Activated CD4-positive, alpha-beta memory T cell treated with anti-CD3 and anti-CD28 coated beads, Interleukin-2, amount 10 ng/mL, durations not matched to agents 7 days and 5 days (primary cell): Measurements from ENCODE around the gene STAP2. TPM values are rescaled to one million over a fixed set of nuclear protein-coding genes. Genes with fewer than 3 reads are reported as not detected.
"Not testable (repeated sequence)": the region's sequence is repeated elsewhere in the genome, so short reads cannot be mapped to it uniquely, and the experiment has no call there.

ENCODE experiments used
- CTCF ChIA-PET: fragments of 350-600 bp; sonication (Branson Sonifier 250); formaldehyde crosslinking; loops from one replicate; lab custom pipeline; 2021; ENCODE audit warnings: antibody characterized with exemption, inconsistent platforms; lab: Charles Lee
- POLR2A ChIA-PET: fragments of 350-600 bp; sonication (Branson Sonifier 250); formaldehyde crosslinking; loops from one replicate; lab custom pipeline; 2021; ENCODE audit warnings: antibody characterized with exemption; lab: Charles Lee
- DNase-seq: peaks from one replicate; pipeline ENCODE4 v3.0.0-alpha.2; 2020
- H3K27ac Mint-ChIP-seq: one replicate; pipeline ENCODE4 v1.8.0; 2021; ENCODE audit warnings: mild to moderate bottlenecking, mixed read lengths
- H3K27me3 Mint-ChIP-seq: one replicate; pipeline ENCODE4 v1.8.0; 2021; ENCODE audit warnings: mixed read lengths
- H3K36me3 Mint-ChIP-seq: one replicate; pipeline ENCODE4 v1.8.0; 2021; ENCODE audit warnings: low read depth, mixed read lengths
- H3K4me1 Mint-ChIP-seq: one replicate; pipeline ENCODE4 v1.8.0; 2021; ENCODE audit warnings: mixed read lengths
- H3K4me3 Mint-ChIP-seq: one replicate; pipeline ENCODE4 v1.8.0; 2021; ENCODE audit warnings: mild to moderate bottlenecking, mixed read lengths
- H3K9me3 Mint-ChIP-seq: one replicate; pipeline ENCODE4 v1.8.0; 2021; ENCODE audit warnings: mixed read lengths
- total RNA-seq, 2 experiments: library from RNA; stranded (reverse); gene quantifications; one replicate each; pipeline ENCODE4 v1.2.3, GENCODE V29; 2021

The STAP2 gene
- total RNA-seq, 2 experiments from 2014 or later = 8.3 to 8.6 TPM

DNA sequence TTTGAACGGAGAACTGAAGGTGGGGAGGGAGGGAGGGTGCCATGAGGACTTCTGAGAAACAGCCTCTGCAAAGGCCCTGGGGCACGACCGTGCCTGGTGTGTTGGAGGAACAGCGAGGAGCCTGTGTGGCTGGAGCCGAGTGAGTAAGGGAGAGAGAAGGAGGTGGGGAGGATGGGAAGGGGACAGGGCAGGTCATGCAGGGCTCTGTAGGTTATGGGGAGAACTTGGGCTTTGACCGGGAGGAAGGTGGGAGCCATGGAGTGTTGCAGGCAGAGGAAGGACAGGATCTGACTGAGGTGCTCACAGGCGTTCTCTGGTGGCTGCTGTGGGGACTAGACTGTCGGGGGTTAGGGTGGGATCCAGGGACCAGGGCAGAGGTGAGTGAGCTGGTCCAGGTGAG, 11.5 kb upstream of the STAP2 start:
- CTCF ChIA-PET = interaction anchor here (5.7 kb wide), 1 partner anchor 83 kb away, joined by 69 read pairs; no protein-coding TSS in a partner anchor

DNA sequence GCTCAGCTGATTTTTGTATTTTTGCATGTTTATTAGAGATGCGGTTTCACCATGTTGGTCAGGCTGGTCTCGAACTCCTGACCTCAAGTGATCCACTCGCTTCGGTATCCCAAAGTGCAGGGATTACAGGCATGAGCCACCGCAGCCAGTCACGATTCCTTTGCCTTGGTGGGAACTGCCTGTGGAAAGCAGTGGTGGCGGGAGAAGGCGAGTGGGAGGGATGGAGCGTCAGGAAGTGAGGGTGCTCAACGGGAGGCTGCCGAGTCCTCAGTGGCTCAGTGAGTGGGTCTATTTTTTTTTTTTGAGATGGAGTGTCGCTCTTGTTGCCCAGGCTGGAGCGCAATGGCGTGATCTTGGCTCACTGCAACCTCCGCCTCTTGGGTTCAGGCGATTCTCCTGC, 10.6 kb upstream of the STAP2 start:
- H3K36me3 Mint-ChIP-seq = peaks cover 10% of the 10 kb centered on the region
- DNase-seq, H3K9me3 Mint-ChIP-seq, H3K27me3 Mint-ChIP-seq, H3K4me3 Mint-ChIP-seq, POLR2A ChIA-PET, CTCF ChIA-PET, H3K27ac Mint-ChIP-seq, H3K4me1 Mint-ChIP-seq: not testable (repeated sequence)

More for the DNA sequence above, 11.5 kb upstream of the STAP2 start:
- DNase-seq = no peak
- Mint-ChIP-seq H3K36me3 (peaks cover 13% of the 10 kb centered on the region), H3K27ac (no peak overlapping the region), H3K27me3 (no peaks in the 10 kb centered on the region), H3K4me3 (no peak overlapping the region), H3K4me1 (peaks cover 3% of the 10 kb centered on the region), H3K9me3 (no peaks in the 10 kb centered on the region)
- POLR2A ChIA-PET = no interaction called here

- POLR2A ChIA-PET = no interaction called here
- Mint-ChIP-seq H3K27me3 (no peaks in the 10 kb centered on the region), H3K36me3 (peaks cover 10% of the 10 kb centered on the region), H3K4me3 (no peak overlapping the region), H3K27ac (no peak overlapping the region), H3K9me3 (no peaks in the 10 kb centered on the region), H3K4me1 (peaks cover 15% of the 10 kb centered on the region)
- no peak for DNase-seq
- CTCF ChIA-PET = interaction anchor here (0.6 to 1.3 kb wide), 2 partner anchors 80 to 1144 kb away, joined by 3 read pairs; no protein-coding TSS in a partner anchor
Measured at GRCh38 chr19:4347521-4347920, 8.9 kb upstream of the STAP2 start.

DNA sequence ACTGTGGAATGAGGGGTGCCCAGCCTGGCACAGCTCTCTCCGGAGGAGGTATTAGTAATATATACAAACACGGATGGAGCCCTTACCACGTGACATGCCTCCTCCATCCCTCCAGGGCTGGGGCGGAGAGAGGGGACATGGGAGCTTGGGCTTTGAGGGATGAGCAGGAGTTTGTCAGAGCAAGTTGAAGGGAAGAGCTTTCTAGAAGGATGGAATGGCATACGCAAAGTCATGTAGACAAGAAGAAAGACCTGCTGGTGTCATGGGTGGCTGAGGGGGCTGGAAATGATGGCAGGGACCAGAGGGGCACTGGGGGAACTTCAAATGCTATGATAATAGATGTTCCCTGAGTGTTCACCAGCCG, 7.4 kb upstream of the STAP2 start:
- POLR2A ChIA-PET = no interaction called here
- H3K4me3 Mint-ChIP-seq = no peak overlapping the region

DNA sequence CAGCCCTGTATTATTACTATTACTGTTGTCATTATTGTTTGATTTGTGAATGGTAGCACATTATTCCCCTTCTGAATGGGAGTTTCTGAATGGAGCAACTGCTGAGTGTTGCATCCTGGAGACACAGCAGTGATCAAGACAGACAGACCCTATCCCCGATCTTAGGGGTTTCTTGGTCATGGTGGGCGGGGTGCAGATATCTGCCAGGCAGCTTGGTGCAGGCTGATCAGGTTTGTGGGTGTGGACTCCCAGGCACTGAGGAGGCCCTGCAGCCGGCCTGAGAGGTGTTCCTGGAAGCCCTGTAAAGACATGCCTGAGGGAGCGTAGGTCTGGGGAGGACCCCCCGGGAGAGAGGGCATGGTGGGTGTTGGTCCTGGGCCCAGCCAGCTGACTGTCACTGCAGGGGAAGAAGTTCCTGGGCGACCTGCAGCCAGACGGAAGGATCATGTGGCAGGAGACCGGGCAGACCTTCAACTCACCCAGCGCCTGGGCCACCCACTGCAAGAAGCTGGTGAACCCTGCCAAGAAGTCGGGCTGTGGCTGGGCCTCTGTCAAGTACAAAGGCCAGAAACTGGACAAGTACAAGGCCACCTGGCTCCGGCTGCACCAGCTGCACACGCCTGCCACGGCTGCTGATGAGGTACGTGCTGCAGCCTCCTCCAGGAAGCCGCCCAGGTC, 6.9 kb upstream of the STAP2 start:
- H3K36me3 Mint-ChIP-seq = peaks cover 9% of the 10 kb centered on the region
- ChIA-PET POLR2A (no interaction called here), CTCF (no interaction called here)
- DNase-seq = no peak
- peaks cover 21% of the 10 kb centered on the region for H3K4me1 Mint-ChIP-seq
- no peaks in the 10 kb centered on the region for H3K27me3 Mint-ChIP-seq
- H3K4me3 Mint-ChIP-seq = peak overlapping the region; percentile 47
- H3K9me3 Mint-ChIP-seq = no peaks in the 10 kb centered on the region
- H3K27ac Mint-ChIP-seq = no peak overlapping the region

More for the DNA sequence above, 7.4 kb upstream of the STAP2 start:
- DNase-seq = no peak
- H3K9me3 Mint-ChIP-seq = no peaks in the 10 kb centered on the region
- no peaks in the 10 kb centered on the region for H3K27me3 Mint-ChIP-seq
- H3K36me3 Mint-ChIP-seq = peaks cover 10% of the 10 kb centered on the region
- CTCF ChIA-PET = no interaction called here
- peaks cover 21% of the 10 kb centered on the region for H3K4me1 Mint-ChIP-seq
- no peak overlapping the region for H3K27ac Mint-ChIP-seq

DNA sequence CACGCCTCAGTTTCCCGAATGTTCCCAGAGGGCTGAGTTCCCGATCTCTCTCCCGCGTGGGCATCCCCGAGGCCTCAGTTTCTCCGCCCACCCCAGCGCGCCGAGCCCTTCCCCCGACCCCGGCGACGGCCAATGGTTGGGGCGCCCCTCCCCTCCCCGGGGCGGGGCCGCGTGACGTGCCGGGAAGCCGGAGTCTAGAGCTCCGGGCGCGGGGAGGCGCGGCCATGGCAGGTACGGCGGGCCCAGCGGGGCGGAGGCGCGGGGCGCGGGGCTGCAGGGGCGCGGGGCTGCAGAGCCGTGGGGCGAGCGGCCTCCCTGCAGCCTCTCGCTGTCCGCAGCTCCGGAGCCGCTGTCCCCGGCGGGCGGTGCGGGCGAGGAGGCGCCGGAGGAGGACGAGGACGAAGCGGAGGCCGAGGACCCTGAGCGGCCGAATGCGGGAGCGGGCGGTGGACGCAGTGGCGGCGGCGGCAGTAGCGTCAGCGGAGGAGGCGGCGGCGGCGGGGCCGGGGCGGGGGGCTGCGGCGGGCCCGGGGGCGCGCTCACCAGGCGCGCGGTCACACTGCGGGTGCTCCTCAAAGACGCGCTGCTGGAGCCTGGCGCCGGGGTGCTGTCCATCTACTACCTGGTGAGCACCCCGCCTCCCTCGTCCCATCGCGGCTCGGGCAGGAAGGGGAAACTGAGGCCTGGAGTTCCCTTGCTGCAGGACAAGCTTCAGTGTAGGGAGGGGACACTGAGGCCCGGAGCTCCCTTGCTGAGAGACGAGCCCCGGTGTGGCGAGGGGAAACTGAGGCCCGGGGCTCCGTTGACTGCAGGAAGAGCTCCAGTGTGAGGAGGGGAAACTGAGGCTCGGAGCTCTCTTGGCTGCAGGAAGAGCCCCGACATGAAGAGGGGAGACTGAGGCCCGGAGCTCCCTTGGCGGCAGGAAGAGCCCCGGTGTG, 5.0 kb upstream of the STAP2 start, which contains the start of gene MPND:
Gene MPND, plus strand, starts transcription at position 193 of the 938 bp plus-strand sequence. Its CDS starts 32 bp downstream, at position 225.
- H3K36me3 Mint-ChIP-seq = peaks cover 8% of the 10 kb centered on the region
- POLR2A ChIA-PET = interaction anchor here (0.9 to 3.1 kb wide), 21 partner anchors 9 to 128 kb away, joined by 3 to 22 read pairs (median 6); partner anchors contain the start of genes CHAF1A, SH3GL1 and YJU2
- DNase-seq = peak; percentile 95

GRCh38 chr19:4342615-4343369, 4.2 kb upstream of the STAP2 start:
- peaks cover 8% of the 10 kb centered on the region for H3K36me3 Mint-ChIP-seq
- no peaks in the 10 kb centered on the region for H3K9me3 Mint-ChIP-seq
- ChIA-PET CTCF (interaction anchor here (0.6 to 3.5 kb wide), 26 partner anchors 9 to 379 kb away, joined by 3 to 63 read pairs (median 4); partner anchors contain the start of genes CHAF1A, FSD1 and SH3GL1), POLR2A (interaction anchor here (0.9 to 3.1 kb wide), 21 partner anchors 9 to 128 kb away, joined by 3 to 22 read pairs (median 6); partner anchors contain the start of genes CHAF1A, SH3GL1 and YJU2)
- peak overlapping the region; percentile 90 for H3K4me3 Mint-ChIP-seq
- peaks cover 36% of the 10 kb centered on the region for H3K4me1 Mint-ChIP-seq
- no peaks in the 10 kb centered on the region for H3K27me3 Mint-ChIP-seq
- peak overlapping the region; percentile 90 for H3K27ac Mint-ChIP-seq
- DNase-seq = peak; percentile 96

More for the DNA sequence above, 5.0 kb upstream of the STAP2 start, which contains the start of gene MPND:
- CTCF ChIA-PET = interaction anchor here (0.6 to 3.5 kb wide), 17 partner anchors 9 to 378 kb away, joined by 3 to 63 read pairs (median 4); partner anchors contain the start of genes CHAF1A, FSD1 and SH3GL1
- no peaks in the 10 kb centered on the region for H3K27me3 Mint-ChIP-seq
- H3K4me1 Mint-ChIP-seq = peaks cover 28% of the 10 kb centered on the region
- H3K27ac Mint-ChIP-seq = peak within 1 kb of the TSS; percentile 90
- no peaks in the 10 kb centered on the region for H3K9me3 Mint-ChIP-seq
- H3K4me3 Mint-ChIP-seq = peak within 1 kb of the TSS; percentile 90

DNA sequence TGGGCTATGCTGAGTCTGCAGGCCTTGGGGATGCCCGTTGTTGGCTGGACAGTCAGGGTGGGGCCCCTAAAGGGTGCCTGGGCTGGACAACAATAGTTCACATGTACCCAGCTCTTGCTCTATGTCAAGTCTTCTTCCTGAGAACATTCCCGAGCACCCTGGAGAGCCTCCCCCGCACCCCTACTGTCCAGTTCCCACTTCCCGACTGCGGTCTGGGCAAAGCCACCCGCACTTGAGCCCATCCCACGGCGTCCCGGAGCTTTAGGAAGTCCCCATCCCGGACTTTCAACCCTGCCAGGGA, 3.6 kb upstream of the STAP2 start:
- peak overlapping the region; percentile 90 for H3K27ac Mint-ChIP-seq
- H3K9me3 Mint-ChIP-seq = no peaks in the 10 kb centered on the region
- ChIA-PET POLR2A (interaction anchor here (0.9 to 3.1 kb wide), 14 partner anchors 9 to 129 kb away, joined by 3 to 22 read pairs (median 12); partner anchors contain the start of genes CHAF1A, SH3GL1 and YJU2), CTCF (interaction anchor here (0.6 to 3.5 kb wide), 20 partner anchors 9 to 354 kb away, joined by 3 to 63 read pairs (median 5); partner anchors contain the start of genes CHAF1A, FSD1 and SH3GL1)
- H3K4me3 Mint-ChIP-seq = peak overlapping the region; percentile 90
- H3K36me3 Mint-ChIP-seq = peaks cover 8% of the 10 kb centered on the region
- no peak for DNase-seq
- H3K4me1 Mint-ChIP-seq = peaks cover 37% of the 10 kb centered on the region
- H3K27me3 Mint-ChIP-seq = no peaks in the 10 kb centered on the region

DNA sequence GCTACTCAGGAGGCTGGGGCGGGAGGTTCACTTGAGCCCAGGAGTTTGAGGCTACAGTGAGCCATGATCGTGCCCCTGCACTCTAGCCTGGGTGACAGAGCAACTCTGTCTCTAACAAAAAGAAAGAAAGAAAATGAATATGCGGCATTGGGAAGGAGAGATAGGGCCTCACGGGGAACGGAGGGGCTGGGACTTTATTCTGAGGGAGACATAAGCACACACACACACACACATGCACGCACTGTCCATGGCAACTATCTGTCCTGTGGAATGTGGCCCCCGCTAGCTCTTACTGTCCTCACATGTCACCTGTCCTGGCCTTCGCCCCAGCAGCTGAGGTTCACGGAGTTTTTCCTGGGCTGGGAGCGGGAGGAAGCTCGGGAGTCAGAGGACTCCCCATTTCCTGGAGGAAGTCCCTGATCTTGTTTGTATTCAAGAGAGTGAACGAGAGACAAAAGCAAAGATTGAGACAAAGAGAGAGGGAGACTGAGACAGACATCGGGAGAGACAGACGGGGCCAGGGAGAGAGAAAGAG, 654 bp downstream of the STAP2 start:
- no peaks in the 10 kb centered on the region for H3K27me3 Mint-ChIP-seq
- ChIA-PET CTCF (interaction anchor here (0.6 to 1.4 kb wide), 4 partner anchors 14 to 1387 kb away, joined by 3 to 9 read pairs (median 5); partner anchors contain the start of gene SH3GL1), POLR2A (interaction anchor here (0.6 to 2.0 kb wide), 8 partner anchors 8 to 64 kb away, joined by 3 to 4 read pairs (median 3); partner anchors contain the start of genes CHAF1A and FSD1)
- peak overlapping the region; percentile 72 for H3K27ac Mint-ChIP-seq
- peak overlapping the region; percentile 79 for H3K4me3 Mint-ChIP-seq
- H3K9me3 Mint-ChIP-seq = peaks cover 2% of the 10 kb centered on the region
- peaks cover 8% of the 10 kb centered on the region for H3K36me3 Mint-ChIP-seq
- H3K4me1 Mint-ChIP-seq = peaks cover 26% of the 10 kb centered on the region
- no peak for DNase-seq

DNA sequence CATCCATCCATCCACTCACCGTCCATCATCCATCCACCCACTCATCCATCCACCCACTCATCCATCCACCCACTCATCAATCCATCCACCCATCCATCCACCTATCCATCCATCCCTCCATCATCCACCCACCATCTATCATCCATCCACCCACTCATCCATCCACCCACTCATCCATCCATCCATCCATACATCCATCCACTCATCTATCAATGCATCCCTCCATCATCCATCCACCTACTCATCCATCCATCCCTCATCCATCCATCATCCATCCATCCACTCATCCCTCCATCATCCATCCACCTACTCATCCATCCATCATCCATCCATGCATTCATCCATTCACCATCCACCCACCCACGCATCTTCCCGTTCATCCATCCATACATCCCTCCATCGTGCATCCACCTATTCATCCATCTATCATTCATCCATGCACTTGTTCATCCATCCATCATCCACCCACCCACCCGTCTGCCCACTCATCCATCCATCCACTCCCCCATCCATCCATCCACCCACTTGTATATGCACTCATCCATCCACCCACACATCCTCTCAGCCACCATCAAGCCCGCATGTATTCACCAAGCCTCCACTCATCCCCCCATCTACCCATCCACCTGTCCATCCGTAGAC, 3.6 kb downstream of the STAP2 start:
- POLR2A ChIA-PET = no interaction called here
- CTCF ChIA-PET = no interaction called here
- no peaks in the 10 kb centered on the region for H3K27me3 Mint-ChIP-seq
- peaks cover 18% of the 10 kb centered on the region for H3K4me1 Mint-ChIP-seq
- H3K9me3 Mint-ChIP-seq = peaks cover 2% of the 10 kb centered on the region
- H3K36me3 Mint-ChIP-seq = peaks cover 8% of the 10 kb centered on the region
- H3K27ac Mint-ChIP-seq = no peak overlapping the region
- H3K4me3 Mint-ChIP-seq = no peak overlapping the region
- no peak for DNase-seq

DNA sequence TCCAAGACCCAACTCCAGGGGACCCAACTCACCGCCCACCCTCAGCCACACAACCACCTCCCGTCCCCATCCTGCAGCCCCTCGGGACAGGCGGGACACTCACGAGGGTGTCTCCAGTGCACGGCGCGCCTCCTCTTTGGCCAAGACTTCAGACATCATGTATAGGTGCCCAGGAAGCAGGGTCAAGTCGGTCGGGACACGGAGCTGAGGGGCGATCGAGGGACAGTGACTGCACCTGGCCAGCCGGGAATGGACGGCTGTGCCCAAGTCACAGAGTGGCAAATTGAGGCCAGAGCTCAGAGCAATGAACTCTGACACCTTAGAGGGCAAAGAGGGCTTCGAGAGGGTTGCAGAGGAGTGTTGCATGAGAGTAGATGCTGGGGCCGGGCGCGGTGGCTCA, 8.8 kb downstream of the STAP2 start:
- H3K36me3 Mint-ChIP-seq = peaks cover 5% of the 10 kb centered on the region
- peak overlapping the region; percentile 27 for H3K4me3 Mint-ChIP-seq
- H3K9me3 Mint-ChIP-seq = no peaks in the 10 kb centered on the region
- H3K27me3 Mint-ChIP-seq = peaks cover 9% of the 10 kb centered on the region
- no peak for DNase-seq
- peaks cover 28% of the 10 kb centered on the region for H3K4me1 Mint-ChIP-seq
- H3K27ac Mint-ChIP-seq = no peak overlapping the region
- CTCF ChIA-PET = no interaction called here
- POLR2A ChIA-PET = interaction anchor here (1.3 kb wide), 1 partner anchor 8 kb away, joined by 3 read pairs; no protein-coding TSS in a partner anchor
